Endothelial cell of umbilical vein (primary cell): ENCODE measurements around the gene METTL2A.
"Not testable (repeated sequence)": the region's sequence is repeated elsewhere in the genome, so short reads cannot be mapped to it uniquely, and the experiment has no call there.

Source experiments
- CTCF ChIP-seq, 2 donors: IDR thresholded peaks; 1 replicate in 1 of 2; 2 replicates in 1 of 2; pipeline ENCODE4 v1.5.1; 2011; ENCODE audit warnings: low read length in 2 of 2, mild to moderate bottlenecking in 2 of 2, moderate library complexity in 2 of 2, control low read depth in 1 of 2, inconsistent platforms in 1 of 2, low read depth in 1 of 2; ENCODE audit not compliant: insufficient read depth in 1 of 2; ENCODE audit errors: extremely low read depth in 1 of 2
- EZH2 ChIP-seq: IDR thresholded peaks from 2 replicates; pipeline ENCODE4 v1.6.1; 2012; ENCODE audit warnings: borderline replicate concordance, low read depth, mild to moderate bottlenecking, moderate library complexity, low read length, inconsistent platforms; ENCODE audit not compliant: severe bottlenecking
- GATA2 ChIP-seq: IDR thresholded peaks from 2 replicates; pipeline ENCODE4 v1.7.0; 2011; ENCODE audit warnings: low read depth, mild to moderate bottlenecking, moderate library complexity, mixed read lengths, low read length; ENCODE audit not compliant: insufficient read length, insufficient read depth
- POLR2A ChIP-seq: IDR thresholded peaks from 2 replicates; pipeline ENCODE4 v1.6.1; 2012; ENCODE audit warnings: low read depth, mild to moderate bottlenecking, control low read depth, low read length

- TF ChIP-seq EZH2; CTCF (IDR thresholded peaks at IDR 0.05; ENCODE audit: extremely low read depth in 1 of 2, insufficient read depth in 1 of 2, low read depth in 1 of 2, low read length in 2 of 2); POLR2A; GATA2: not testable (repeated sequence)
These were observed 49.6 kb downstream of the METTL2A start for GRCh38 chr17:62473030-62473982.
